Retinal pigment epithelial cell (primary cell): ENCODE data around the gene USP47.
"Not testable (repeated sequence)": the region's sequence is repeated elsewhere in the genome, so short reads cannot be mapped to it uniquely, and the experiment has no call there.

Experiments used
- DNase-seq: peaks from one replicate; pipeline ENCODE4 v3.0.0-alpha.2; 2010; ENCODE audit warnings: low read depth
- H3K4me3 ChIP-seq: 2 replicates; pipeline ENCODE4 v1.5.1; 2011; ENCODE audit warnings: mild to moderate bottlenecking, low read length, control low read depth, moderate library complexity
- CTCF ChIP-seq: conservative IDR thresholded peaks from 2 replicates; pipeline ENCODE4 v1.5.1; 2011; ENCODE audit warnings: low read depth, low read length, control low read depth, inconsistent platforms

The USP47 gene

GRCh38 chr11:11816511-11817314, 25.1 kb upstream of the USP47 start:
- no peak for DNase-seq
- TF ChIP-seq CTCF: no peak
- H3K4me3 ChIP-seq: no peak overlapping the region

- no peak overlapping the region for H3K4me3 ChIP-seq
- no peak for TF ChIP-seq CTCF
- no peak for DNase-seq
Measured at GRCh38 chr11:11817957-11818356, 23.8 kb upstream of the USP47 start.

- H3K4me3 ChIP-seq: no peak overlapping the region
- no peak for TF ChIP-seq CTCF
- DNase-seq: no peak
Measured at GRCh38 chr11:11818529-11819121, 23.1 kb upstream of the USP47 start.

GRCh38 chr11:11821899-11822298, 19.9 kb upstream of the USP47 start:
- no peak for TF ChIP-seq CTCF
- no peak for DNase-seq

GRCh38 chr11:11822946-11823345, 18.8 kb upstream of the USP47 start:
- DNase-seq: no peak
- no peak for TF ChIP-seq CTCF
- no peak overlapping the region for H3K4me3 ChIP-seq

More at GRCh38 chr11:11821899-11822298, 19.9 kb upstream of the USP47 start:
- H3K4me3 ChIP-seq: no peak overlapping the region

GRCh38 chr11:11826260-11826659, 15.5 kb upstream of the USP47 start:
- DNase-seq: no peak
- TF ChIP-seq CTCF: no peak
- no peak overlapping the region for H3K4me3 ChIP-seq

- no peak for DNase-seq
- H3K4me3 ChIP-seq: no peak overlapping the region
- TF ChIP-seq CTCF: no peak
Measured at GRCh38 chr11:11827272-11827671, 14.5 kb upstream of the USP47 start.

GRCh38 chr11:11831406-11831805, 10.4 kb upstream of the USP47 start:
- H3K4me3 ChIP-seq, DNase-seq: not testable (repeated sequence)
